HG03196 (cell line): Measurements from ENCODE around the gene KRTAP10-8.
"Not testable (repeated sequence)": the region's sequence is repeated elsewhere in the genome, so short reads cannot be mapped to it uniquely, and the experiment has no call there.

Source experiments
- ATAC-seq: cut with Tn5 transposase; IDR thresholded peaks from one replicate; pipeline ENCODE4 v1.9.1; 2021; ENCODE audit not compliant: unreplicated experiment

The KRTAP10-8 gene

DNA sequence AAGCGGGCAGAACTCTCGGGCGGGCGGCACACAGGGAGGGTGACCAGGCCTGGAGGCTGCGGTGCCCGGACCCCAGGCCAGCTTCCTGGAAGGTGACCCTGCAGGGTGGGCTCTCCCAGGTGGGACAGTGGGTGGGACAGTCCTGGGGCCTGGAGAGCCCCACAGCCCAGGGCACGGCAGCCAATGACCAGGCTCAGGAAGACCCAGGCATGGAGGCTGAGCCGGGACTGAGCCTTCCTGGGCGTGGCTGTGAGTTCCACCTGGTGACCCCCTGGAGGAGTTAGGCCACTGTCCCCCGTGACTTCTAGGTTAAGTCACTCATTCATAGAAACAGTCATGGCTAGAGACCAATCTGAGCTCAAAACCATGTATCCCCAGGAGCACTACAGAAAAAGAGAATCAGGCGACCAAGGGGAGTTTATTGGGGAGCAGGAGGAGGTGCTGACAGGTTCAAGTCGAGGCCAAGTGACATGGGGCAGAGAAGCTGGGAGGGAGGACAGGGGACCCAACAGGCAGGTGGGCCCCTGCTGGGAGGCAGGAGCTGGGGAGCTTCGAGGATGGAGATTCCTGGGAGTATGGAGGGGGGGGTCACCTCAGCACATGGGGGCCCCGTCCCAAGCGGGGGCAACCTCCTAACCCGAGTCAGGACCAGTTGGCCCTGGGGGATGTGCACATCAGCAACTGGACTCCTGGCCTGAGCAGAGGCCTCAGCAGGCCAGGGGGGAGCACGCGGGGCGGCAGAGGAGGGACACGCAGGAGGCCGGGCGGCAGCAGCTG, 32.6 kb upstream of the KRTAP10-8 start:
- no peak for ATAC-seq

DNA sequence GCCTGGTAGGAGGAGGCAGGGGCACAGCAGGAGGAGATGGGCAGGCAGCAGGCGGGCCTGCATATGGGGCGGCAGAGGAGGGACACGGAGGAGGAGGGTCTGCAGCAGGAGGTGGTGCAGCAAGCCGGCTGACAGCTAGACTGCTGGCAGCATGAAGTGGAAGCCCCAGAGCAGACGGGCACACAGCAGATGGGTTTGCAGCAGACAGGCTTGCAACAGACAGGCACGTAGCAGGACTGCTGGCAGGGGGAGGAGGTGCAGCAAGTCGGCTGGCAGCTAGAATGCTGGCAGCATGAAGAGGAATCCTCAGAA, 32.1 kb upstream of the KRTAP10-8 start:
- no peak for ATAC-seq

DNA sequence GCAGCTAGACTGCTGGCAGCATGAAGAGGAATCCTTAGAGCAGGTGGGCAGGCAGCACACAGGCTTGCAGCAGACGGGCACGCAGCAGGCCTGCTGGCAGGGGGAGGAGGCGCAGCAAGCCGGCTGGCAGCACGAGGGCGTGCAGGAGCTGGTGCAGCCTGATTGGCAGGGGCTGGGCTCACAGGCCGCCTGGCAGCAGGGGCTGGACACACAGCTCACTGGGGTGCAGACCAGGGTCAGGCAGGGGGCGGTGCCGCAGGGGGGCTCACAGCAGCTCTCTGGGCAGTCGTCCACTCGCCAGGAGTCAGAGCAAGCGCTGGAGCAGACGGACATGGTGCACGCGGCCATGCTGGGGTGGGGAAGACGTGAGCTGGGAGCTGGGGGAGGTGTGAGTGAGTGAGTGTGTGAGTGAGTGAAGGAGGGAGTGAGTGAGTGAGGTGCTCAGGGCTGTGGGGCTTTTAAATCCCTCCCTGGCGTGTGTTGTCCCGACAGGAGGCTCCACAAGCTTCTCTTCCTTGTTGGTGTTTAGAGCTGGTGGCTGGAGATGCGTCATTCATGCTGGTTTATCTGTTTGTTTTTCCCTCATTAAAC, 31.6 kb upstream of the KRTAP10-8 start, which contains the start of gene KRTAP10-5:
Gene KRTAP10-5 (minus strand): TSS at position 374 of the 591 bp plus-strand sequence. CDS start 26 bp downstream, at position 348.
- not testable (repeated sequence) for ATAC-seq

DNA sequence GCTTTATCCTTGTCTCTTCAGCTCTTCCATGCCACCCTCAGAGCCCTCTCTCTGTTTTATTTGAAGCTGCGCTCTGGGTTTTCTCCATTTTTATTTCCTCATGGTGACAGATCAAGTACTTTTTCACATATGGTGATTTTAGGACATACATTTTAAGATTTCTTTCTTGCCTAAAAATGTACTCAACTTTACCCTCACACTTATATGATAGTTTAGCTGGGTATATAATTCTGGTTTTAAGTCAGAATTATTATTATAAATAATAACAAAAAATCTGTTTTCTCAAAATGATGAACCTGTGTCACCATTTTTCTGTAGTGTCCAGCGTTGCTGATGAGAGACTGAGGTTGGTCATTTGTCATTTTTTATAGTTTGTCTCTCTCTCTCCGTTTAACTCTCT, 30.7 kb upstream of the KRTAP10-8 start:
- no peak for ATAC-seq

DNA sequence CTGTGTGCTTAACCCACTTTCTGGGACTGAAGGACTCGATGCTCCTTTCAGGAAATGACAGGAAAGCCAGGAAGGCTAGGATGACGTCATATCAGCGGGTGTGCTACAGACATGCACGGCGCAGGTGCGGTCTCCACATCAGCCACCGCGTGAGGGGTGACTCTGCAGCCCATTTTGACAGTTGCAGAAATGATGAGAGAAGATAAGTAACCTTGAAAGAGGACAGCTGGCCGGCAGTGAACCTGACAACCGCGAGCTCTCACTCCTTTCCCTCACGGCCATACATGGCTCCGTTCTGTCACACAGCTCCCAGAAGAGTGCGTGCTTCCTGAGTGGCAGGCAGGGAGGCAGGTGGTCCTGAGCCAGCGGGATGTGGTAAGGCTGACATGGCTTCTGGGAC, 29.8 kb upstream of the KRTAP10-8 start:
- ATAC-seq = no peak

DNA sequence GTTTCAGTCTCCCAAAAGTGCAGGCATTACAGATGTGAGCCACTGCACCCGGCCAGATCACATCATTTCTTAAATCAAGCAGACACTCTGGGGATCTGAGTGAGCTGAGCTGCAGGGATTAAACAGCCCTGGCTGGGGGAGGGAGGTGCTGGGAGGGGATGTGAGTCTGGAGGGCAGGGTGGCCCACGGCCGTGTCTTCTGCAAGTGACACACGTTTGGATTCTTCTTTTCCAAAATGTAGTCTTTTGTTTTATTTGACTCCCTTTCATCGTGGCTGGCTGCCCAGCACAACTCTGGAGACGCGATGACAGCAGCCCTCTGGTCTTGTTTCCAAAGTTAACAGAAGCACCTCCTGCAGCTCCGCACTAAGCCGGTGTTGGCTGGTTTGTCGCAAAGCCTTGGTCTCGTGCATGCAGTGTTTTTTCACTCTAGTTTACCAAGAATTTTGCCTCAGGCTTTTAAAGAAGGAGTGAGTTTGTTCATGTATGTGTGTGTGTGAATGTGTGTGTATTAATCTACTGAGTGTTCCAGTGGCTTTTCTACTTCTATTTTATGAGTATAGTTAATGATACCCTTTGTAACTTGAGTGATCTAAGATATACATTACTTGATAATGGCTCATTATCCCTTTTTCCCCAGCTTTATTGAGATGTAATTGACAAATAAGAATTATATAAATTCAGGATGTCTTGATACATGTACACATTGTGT, 28.6 kb upstream of the KRTAP10-8 start:
- ATAC-seq = no peak

DNA sequence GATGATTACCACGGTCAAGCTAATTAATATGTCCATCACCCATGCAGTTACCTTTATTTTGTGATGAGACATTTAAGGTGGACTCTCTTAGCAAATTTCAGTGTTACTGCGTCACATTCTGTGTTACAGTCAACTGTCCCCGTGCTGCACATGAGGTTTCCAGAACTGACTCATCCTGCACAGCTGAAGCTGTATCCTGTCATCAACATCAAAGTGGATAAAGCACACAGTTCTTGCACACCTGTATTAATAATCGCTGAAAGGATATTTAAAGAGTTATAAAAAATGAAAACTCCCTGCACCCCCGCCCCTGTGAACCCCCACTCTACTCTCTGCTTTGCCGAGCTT, 28.1 kb upstream of the KRTAP10-8 start:
- no peak for ATAC-seq

DNA sequence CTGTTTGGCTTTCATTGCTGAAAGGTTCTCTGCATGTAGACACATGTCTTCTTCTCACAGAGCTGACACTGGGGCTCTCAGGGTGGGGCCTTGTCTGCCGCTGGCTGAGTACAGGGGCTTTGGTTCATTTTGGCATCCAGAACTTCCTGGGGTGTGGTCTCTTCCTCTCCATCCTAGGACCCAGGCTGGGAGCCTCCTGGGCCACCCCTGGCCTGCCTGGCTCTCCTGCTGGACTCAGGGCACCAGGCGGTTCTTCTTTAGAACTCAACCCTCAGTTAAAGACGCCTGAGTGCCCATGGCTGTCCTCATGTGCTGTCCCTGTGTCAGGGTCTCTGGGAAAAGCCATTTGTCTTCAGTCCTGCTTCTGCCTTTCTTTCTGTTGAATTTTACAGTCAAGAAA, 26.0 kb upstream of the KRTAP10-8 start:
- ATAC-seq = no peak

DNA sequence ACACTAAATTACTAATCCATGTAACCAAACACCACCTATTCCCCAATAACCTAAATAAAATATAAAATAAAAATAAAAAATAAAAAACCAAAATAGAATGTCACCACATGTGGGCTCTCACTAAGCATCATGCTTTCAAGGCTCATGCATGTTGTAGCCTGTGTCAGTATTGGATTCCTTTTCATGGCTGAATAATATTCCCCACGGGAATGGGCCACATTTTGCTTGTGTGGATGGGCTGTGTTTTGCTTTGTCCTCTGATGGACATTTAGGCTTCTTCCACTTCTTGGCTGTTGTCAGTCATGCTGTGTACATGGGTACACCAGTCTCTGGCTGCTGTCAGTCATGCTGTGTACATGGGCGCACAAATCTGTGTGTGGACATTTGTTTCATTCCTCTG, 22.8 kb upstream of the KRTAP10-8 start:
- ATAC-seq = no peak

DNA sequence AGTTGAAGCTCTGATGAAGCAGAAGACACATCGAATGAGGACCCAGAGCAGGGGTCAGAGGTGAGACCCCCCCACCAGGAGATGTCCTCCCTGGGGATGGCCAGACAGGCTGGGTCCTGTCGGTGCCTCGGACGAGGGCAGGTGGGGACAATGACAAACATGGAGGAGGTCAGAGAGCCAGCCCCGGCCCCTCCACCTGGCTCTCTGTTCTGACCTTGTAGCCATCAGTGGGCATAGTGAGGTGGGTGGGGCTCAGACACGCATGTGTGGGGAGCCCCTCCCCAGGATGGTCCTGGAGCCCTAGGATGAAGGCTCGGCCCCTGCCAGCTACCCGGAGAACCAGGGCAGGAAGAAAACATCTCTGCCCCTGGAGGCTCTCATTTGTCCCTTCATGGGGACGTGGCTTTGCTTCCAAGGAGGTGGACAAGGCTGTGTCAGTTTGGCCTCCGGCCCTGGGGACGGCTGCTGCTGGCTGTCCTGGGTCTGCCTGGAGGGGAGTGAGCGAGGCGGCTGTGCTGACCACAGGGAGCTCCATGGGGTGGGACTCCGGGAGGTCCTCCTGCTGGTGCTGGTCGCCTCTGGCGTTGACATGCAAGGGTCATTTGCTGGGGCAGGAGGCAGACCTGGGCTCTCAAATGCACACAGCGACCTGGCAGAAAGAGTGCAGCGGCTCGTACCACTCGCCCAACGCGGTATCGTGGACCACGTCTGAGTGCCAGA, 22.1 kb upstream of the KRTAP10-8 start:
- ATAC-seq = no peak

DNA sequence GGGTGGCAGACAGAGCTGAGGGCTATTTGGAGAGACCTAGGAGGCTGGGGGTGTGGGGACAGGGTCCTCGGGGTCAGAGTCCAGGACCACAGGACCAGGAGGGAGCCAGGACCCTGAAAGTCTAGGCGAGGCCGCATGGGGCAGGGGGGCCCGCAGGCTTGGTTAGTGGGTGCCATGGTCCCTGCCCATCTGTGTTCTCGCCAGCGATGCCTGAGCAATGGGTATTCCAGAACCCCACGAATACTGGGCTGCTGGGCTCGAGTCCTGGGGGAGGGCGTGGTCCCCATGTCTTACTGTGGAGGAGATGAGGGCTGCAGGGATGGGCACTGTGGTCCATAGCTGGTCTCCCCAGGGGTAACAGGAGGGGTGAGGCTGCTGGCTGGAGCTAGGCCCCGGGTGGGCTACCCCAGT, 21.6 kb upstream of the KRTAP10-8 start:
- ATAC-seq = no peak

DNA sequence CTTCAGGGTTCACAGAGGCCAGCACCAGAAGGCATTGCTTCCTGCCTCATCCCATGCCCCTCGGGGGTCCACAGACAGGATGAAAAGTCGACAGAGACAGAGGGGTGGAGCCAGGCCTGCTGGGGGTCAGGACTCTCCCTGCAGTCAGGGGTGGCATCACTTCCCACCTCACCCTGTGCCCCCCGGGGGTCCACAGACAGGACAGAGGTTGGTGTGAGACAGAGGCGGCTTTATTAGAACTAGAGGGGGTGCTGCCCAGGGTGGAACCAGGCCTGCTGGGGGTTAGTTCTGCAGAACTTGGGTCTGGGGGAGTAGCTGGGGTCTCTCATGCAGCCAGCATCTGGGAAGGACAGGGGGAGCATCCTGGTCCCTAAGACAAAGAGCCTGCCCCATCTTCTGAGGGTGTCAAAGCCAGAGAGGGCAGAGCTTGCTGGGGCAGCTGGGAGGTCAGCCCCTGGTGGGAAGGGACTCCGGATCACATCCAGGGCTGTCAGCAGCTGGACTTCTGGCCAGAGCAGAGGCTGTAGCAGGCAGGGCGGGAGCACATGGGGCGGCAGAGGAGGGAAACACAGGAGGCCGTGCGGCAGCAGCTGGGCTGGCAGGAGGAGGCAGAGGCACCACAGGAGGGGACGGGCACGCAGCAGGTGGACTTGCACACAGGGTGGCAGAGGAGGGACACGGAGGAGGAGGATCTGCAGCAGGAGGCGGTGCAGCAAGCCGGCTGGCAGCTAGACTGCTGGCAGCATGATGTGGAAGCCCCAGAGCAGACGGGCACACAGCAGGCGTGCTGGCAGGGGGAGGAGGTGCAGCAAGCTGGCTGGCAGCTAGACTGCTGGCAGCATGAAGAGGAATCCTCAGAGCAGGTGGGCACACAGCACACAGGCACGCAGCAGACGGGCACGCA, 20.7 kb upstream of the KRTAP10-8 start:
- not testable (repeated sequence) for ATAC-seq

DNA sequence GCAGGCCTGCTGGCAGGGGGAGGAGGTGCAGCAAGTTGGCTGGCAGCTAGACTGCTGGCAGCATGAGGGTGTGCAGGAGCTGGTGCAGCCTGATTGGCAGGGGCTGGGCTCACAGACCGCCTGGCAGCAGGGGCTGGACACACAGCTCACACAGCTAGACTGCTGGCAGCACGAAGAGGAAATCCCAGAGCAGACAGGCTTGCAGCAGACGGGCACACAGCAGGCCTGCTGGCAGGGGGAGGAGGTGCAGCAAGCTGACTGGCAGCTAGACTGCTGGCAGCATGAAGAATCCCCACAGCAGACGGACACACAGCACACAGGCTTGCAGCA, 20.1 kb upstream of the KRTAP10-8 start:
- not testable (repeated sequence) for ATAC-seq

DNA sequence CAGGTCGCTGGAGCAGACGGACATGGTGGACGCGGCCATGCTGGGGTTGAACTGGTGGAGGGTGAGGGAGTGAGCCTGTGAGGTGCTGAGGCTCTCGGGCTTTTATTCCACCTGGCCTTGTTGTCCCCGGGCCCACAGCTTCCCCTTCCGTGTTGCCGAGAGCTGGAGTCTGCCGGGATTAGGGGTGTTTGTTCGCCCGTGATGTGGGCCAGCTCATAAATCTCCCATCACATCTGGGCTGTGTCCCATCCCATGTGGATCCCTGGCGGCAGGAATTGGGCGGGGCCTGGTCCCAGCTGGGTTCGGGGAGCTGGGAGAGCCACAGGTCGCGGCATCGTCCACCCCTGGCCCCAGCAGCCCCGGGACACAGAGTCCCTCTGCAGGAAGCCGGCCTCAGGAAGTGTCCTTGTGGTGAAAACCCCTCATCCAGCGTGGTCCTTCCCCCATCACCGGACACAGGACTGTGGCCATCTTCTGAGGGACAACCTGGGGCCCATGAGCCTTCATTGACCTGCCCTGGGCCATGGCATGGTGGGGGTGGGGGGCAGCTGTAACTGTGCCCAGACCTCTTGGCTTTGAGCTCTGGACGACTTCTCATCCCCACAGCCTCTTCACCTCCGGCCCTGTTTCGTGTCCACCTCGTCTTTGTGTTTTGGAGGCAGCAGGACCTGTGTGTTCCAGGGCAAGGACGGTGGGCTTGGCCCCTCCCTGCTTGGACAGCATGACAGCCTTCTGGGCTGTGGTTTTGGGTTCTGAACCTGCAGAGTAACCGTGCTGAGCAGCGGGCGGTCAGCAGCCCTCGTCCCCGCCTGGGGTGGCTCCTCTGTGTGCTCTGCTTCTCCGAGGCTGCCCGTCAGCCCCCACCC, 19.2 kb upstream of the KRTAP10-8 start, which contains the start of gene KRTAP10-6:
Gene KRTAP10-6 (minus strand): TSS at position 60 of the 866 bp plus-strand sequence. CDS start 21 bp downstream, at position 39.
- ATAC-seq = no peak

DNA sequence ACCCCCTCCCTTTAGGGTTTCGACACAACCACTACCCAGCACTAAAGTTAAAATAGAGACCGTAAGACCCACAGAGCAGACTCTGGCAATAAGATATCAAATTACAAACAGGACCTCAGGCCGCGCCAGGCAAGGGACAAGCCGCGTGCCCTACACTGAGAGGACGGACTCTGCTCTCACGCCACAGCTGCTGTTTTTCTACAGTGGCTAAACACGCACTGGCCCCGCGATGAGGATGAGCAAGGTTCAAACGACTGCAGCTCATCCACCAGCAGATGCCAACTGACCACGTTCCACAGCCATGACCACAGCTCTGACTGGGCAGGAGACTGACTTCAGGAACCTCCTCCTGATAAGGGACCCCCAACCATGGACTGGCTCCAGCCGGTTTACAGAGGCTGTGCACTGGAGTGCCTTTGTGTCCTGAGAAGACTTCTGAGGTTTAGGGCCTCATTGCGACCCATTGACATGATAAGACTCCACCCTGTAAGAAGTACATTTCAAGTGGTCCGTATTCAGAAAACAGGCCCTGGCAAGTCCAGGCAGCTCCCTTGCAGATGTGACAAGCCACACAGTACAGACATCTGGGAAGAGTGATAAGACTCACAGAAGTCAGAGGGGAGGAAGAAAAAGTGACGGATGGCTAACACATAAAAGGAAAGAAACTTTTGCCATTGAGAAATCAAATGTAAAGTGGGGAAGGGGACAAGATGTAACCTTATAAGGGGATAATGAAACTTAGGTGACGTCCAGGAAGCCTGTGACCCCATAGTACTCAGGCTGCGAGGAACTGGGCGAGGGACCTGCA, 18.1 kb upstream of the KRTAP10-8 start:
- no peak for ATAC-seq

DNA sequence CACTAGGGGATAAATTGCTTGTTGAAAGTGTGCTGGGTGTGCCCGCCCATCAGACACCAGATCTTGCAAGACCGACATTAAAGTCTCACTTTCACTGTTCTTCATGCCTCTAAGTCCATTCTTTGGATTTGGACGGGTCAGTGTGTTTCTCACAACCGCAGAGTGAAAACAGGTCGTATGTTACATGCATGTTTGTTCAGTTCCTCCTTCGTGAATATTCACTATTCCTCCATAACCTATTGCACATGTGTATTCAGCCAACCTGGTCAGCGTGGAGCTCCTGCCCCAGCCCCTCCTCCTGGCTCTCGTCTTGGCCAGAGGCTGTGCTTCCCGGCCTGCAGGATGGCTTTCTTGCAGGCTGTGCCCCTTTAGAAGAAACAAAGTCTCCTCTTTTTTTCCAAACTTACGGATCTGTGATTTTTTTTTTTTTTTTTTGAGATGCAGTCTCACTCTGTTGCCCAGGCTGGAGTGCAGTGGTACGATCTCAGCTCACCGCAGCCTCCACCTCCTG, 17.4 kb upstream of the KRTAP10-8 start:
- ATAC-seq = no peak

DNA sequence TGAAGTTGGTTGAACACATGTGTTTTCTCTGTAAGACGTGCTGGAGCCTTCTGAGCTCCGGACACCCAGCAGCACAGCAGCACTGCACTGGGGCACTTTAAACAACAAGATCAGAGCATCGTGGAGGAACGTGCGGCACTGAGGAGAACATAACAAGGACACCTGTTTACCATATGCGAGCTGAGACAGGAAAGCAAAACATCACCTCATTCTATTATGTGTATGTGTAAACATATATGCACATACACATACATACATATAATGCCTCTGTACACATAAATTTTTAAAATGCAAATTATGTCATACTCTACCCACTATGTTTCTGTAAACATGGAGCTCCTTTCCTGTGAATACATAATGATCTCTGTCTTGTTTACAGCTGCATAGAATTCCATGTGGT, 16.4 kb upstream of the KRTAP10-8 start:
- no peak for ATAC-seq

DNA sequence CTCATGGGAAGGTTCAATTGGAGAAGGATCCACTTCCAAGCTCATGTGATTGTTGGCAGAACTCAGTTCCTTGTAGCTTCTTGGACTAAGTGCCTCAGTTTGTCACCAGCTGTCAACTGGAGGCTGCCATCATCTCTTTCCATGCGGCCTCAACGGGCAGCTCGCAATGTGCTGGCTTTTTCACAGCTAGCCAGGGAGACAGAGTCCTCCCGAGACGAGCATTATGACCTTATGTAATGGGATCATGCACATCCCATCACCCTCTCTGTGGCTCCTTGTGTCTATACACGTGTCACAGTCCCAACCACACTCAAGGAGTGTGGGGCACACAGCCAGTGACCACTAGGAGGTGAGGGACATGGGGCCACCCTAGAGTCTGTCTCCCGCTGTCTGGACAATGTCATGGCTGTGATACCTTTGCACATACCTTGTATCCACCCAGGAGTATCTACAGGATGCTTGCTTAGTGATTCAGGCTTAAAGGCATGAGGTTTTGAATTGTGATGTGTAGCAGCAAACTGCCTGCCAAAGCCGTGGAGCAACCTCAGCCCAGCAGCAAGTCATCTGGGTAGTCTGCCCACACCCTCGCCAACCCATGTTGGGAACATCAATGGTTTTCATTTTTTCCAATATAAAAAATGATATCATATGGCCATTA, 15.7 kb upstream of the KRTAP10-8 start:
- ATAC-seq = no peak
